Left kidney (tissue), 8 donors: ENCODE measurements around the gene MRPL12. TPM values are rescaled to one million over a fixed set of nuclear protein-coding genes. Genes with fewer than 3 reads are reported as not detected.
"Not testable (repeated sequence)": the region's sequence is repeated elsewhere in the genome, so short reads cannot be mapped to it uniquely, and the experiment has no call there.

Experiments used
- DNase-seq: peaks from one replicate; pipeline ENCODE4 v3.0.0-alpha.2; 2013
- long read RNA-seq, 8 donors: transcript quantifications; one replicate each; lab custom pipeline, GENCODE V29; 2026
- polyA plus RNA-seq: library from polyadenylated mRNA; unstranded; fragments of 120-200 nt; gene quantifications from one replicate; pipeline ENCODE4 v1.2.1, GENCODE V29; 2013; ENCODE audit not compliant: insufficient read length

MRPL12 gene
- 34.1 TPM for polyA plus RNA-seq
- long read RNA-seq, donor 1, transcript MRPL12-201 (5 exons, 1,028 nt), result major isoform, 62 of 62 reads
- long read RNA-seq, donor 1, partial matches to known transcripts, result 0 of 62 reads
- long read RNA-seq, donor 1, other reads (novel, unspliced or antisense), result 0 of 62 reads
- long read RNA-seq, donor 2, transcript MRPL12-201 (5 exons, 1,028 nt), result major isoform, 34 of 34 reads
- long read RNA-seq, donor 2, partial matches to known transcripts, result 0 of 34 reads
- long read RNA-seq, donor 2, other reads (novel, unspliced or antisense), result 0 of 34 reads
- long read RNA-seq, donor 3, transcript MRPL12-201 (5 exons, 1,028 nt), result major isoform, 37 of 37 reads
- long read RNA-seq, donor 3, partial matches to known transcripts, result 0 of 37 reads
- long read RNA-seq, donor 3, other reads (novel, unspliced or antisense), result 0 of 37 reads
- long read RNA-seq, donor 4, transcript MRPL12-201 (5 exons, 1,028 nt), result major isoform, 7 of 7 reads
- long read RNA-seq, donor 4, partial matches to known transcripts, result 0 of 7 reads
- long read RNA-seq, donor 4, other reads (novel, unspliced or antisense), result 0 of 7 reads
- long read RNA-seq, donor 5, transcript MRPL12-201 (5 exons, 1,028 nt), result major isoform, 106 of 126 reads
- long read RNA-seq, donor 5, partial matches to known transcripts, result 20 of 126 reads
- long read RNA-seq, donor 5, other reads (novel, unspliced or antisense), result 0 of 126 reads
- long read RNA-seq, donor 6, transcript MRPL12-201 (5 exons, 1,028 nt), result major isoform, 54 of 61 reads
- long read RNA-seq, donor 6, partial matches to known transcripts, result 7 of 61 reads
- long read RNA-seq, donor 6, other reads (novel, unspliced or antisense), result 0 of 61 reads
- long read RNA-seq, donor 7, transcript MRPL12-201 (5 exons, 1,028 nt), result major isoform, 62 of 62 reads
- long read RNA-seq, donor 7, partial matches to known transcripts, result 0 of 62 reads
- long read RNA-seq, donor 7, other reads (novel, unspliced or antisense), result 0 of 62 reads
- long read RNA-seq, donor 8, transcript MRPL12-201 (5 exons, 1,028 nt), result major isoform, 28 of 28 reads
- long read RNA-seq, donor 8, partial matches to known transcripts, result 0 of 28 reads
- long read RNA-seq, donor 8, other reads (novel, unspliced or antisense), result 0 of 28 reads

GRCh38 chr17:81702934-81703746 lies at the start of gene MRPL12:
MRPL12 (plus strand) TSS chr17:81703367; CDS start chr17:81703502, 135 bp downstream.
- peak; percentile 91 for DNase-seq

GRCh38 chr17:81655378-81656117 lies 47.6 kb upstream of the MRPL12 start:
- DNase-seq, result no peak

- DNase-seq, result no peak
These were observed 46.9 kb upstream of the MRPL12 start, which contains the start of gene PDE6G for GRCh38 chr17:81656118-81656743. PDE6G (minus strand) TSS chr17:81656542; CDS start chr17:81653305, 3,237 bp downstream.

GRCh38 chr17:81656835-81657234 lies 46.3 kb upstream of the MRPL12 start:
- DNase-seq, result no peak

GRCh38 chr17:81659038-81659437 lies 44.1 kb upstream of the MRPL12 start:
- DNase-seq, result no peak

GRCh38 chr17:81660441-81660840 lies 42.7 kb upstream of the MRPL12 start:
- DNase-seq, result no peak

GRCh38 chr17:81662002-81662401 lies 41.2 kb upstream of the MRPL12 start:
- DNase-seq, result no peak

- DNase-seq, result no peak
These were observed 39.1 kb upstream of the MRPL12 start for GRCh38 chr17:81664051-81664470.

- DNase-seq, result no peak
These were observed 37.7 kb upstream of the MRPL12 start for GRCh38 chr17:81665205-81666091.

- no peak for DNase-seq
These were observed 37.1 kb upstream of the MRPL12 start for GRCh38 chr17:81666092-81666341.

GRCh38 chr17:81666342-81667191 lies 36.6 kb upstream of the MRPL12 start, which contains the start of the genes CCDC137 and OXLD1:
CCDC137 (plus strand) TSS chr17:81666737; CDS start chr17:81666767, 30 bp downstream.
OXLD1 (minus strand) TSS chr17:81666605; CDS start chr17:81666577, 28 bp downstream.
- DNase-seq, result peak; percentile 94

GRCh38 chr17:81667754-81668153 lies 35.4 kb upstream of the MRPL12 start:
- no peak for DNase-seq

- DNase-seq, result no peak
These were observed 30.7 kb upstream of the MRPL12 start for GRCh38 chr17:81672504-81672903.

GRCh38 chr17:81672954-81673353 lies 30.2 kb upstream of the MRPL12 start:
- no peak for DNase-seq

- DNase-seq, result no peak
These were observed 29.5 kb upstream of the MRPL12 start for GRCh38 chr17:81673561-81674258.

- DNase-seq, result not testable (repeated sequence)
These were observed 27.5 kb upstream of the MRPL12 start for GRCh38 chr17:81675515-81676221.

- DNase-seq, result no peak
These were observed 26.3 kb upstream of the MRPL12 start for GRCh38 chr17:81676906-81677305.
